Measurements from ENCODE around the gene BOC.

BOC gene

DNA sequence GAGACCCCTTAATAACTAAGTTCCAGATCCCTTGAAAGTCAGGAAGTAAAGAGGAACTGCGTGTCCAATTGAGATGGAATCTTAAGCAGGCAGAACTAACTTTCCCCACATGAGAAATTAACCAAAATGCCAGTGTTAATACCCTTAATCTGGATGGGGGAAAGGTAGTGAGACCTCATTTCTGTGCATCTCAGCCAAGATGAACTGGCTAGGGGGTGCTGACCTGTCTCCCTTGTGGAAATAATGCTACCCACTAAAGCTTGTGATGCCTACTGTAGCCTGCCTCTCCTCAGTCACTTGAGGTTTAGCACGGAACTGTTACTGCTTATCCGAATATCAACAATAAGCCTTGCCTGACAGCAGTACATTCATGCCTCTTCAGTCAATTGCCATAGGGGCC, 15.1 kb downstream of the BOC start:
- H3K27me3 ChIP-seq (replicated peaks; ENCODE audit: control insufficient read depth, insufficient read depth, low read length), result no peaks in the 10 kb centered on the region; the same call in none of the 2 replicates
- no peak overlapping the region for H3K4me3 ChIP-seq (replicated peaks; ENCODE audit: low read depth, low read length)
- no peaks in the 10 kb centered on the region for H3K36me3 ChIP-seq (ENCODE audit: control insufficient read depth, insufficient read depth, low read length)
- TF ChIP-seq, protein P1, sequence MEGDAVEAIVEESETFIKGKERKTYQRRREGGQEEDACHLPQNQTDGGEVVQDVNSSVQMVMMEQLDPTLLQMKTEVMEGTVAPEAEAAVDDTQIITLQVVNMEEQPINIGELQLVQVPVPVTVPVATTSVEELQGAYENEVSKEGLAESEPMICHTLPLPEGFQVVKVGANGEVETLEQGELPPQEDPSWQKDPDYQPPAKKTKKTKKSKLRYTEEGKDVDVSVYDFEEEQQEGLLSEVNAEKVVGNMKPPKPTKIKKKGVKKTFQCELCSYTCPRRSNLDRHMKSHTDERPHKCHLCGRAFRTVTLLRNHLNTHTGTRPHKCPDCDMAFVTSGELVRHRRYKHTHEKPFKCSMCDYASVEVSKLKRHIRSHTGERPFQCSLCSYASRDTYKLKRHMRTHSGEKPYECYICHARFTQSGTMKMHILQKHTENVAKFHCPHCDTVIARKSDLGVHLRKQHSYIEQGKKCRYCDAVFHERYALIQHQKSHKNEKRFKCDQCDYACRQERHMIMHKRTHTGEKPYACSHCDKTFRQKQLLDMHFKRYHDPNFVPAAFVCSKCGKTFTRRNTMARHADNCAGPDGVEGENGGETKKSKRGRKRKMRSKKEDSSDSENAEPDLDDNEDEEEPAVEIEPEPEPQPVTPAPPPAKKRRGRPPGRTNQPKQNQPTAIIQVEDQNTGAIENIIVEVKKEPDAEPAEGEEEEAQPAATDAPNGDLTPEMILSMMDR (IDR thresholded peaks at IDR 0.05; ENCODE audit: insufficient read depth, low read length, poor library complexity, severe bottlenecking), result no peak
- no peak for DNase-seq (ENCODE audit: extremely low read depth, insufficient read length)

DNA sequence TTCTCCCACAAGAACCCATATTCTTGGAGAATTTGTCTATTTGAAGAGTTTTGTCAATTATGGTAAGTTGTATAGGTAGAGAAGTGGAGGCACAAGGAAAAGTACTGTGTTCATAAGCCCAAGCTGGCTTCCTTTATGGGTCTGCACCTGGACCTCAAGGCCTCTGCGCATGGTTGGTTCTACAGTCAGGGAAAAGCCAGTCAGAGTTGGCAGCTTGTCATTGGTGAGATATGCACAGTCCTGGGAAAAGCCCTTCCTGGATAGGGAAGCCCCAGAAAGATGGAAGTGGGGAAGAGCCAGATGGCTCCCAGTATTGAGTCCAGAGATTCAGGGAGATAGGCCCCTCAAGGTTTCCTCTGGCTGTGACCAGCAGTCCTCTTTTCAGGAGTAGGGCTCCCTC, 15.8 kb downstream of the BOC start:
- H3K4me3 ChIP-seq (replicated peaks; ENCODE audit: low read depth, low read length), result no peak overlapping the region
- no peaks in the 10 kb centered on the region; the same call in 1 of the 2 replicates for H3K27me3 ChIP-seq (replicated peaks; ENCODE audit: control insufficient read depth, insufficient read depth, low read length)
- DNase-seq (ENCODE audit: extremely low read depth, insufficient read length), result no peak
- H3K36me3 ChIP-seq (ENCODE audit: control insufficient read depth, insufficient read depth, low read length), result no peaks in the 10 kb centered on the region
- TF ChIP-seq, protein P1 (IDR thresholded peaks at IDR 0.05; ENCODE audit: insufficient read depth, low read length, poor library complexity, severe bottlenecking), result no peak

GRCh38 chr3:113228498-113229286, 17.3 kb downstream of the BOC start:
- Histone ChIP-seq H3K4me3 (replicated peaks; ENCODE audit: low read depth, low read length) (no peak overlapping the region), H3K36me3 (ENCODE audit: control insufficient read depth, insufficient read depth, low read length) (no peaks in the 10 kb centered on the region), H3K27me3 (replicated peaks; ENCODE audit: control insufficient read depth, insufficient read depth, low read length) (no peaks in the 10 kb centered on the region; the same call in 1 of the 2 replicates)
- DNase-seq (ENCODE audit: extremely low read depth, insufficient read length), result no peak
- TF ChIP-seq, protein P1 (IDR thresholded peaks at IDR 0.05; ENCODE audit: insufficient read depth, low read length, poor library complexity, severe bottlenecking), result no peak

GRCh38 chr3:113231391-113231790, 20.0 kb downstream of the BOC start:
- Histone ChIP-seq H3K36me3 (ENCODE audit: control insufficient read depth, insufficient read depth, low read length) (no peaks in the 10 kb centered on the region), H3K4me3 (replicated peaks; ENCODE audit: low read depth, low read length) (no peak overlapping the region), H3K27me3 (replicated peaks; ENCODE audit: control insufficient read depth, insufficient read depth, low read length) (no peaks in the 10 kb centered on the region; the same call in 1 of the 2 replicates)
- no peak for DNase-seq (ENCODE audit: extremely low read depth, insufficient read length)
- TF ChIP-seq, protein P1 (IDR thresholded peaks at IDR 0.05; ENCODE audit: insufficient read depth, low read length, poor library complexity, severe bottlenecking), result no peak

- no peak overlapping the region for H3K4me3 ChIP-seq (replicated peaks; ENCODE audit: low read depth, low read length)
- no peak for DNase-seq (ENCODE audit: extremely low read depth, insufficient read length)
- no peaks in the 10 kb centered on the region for H3K36me3 ChIP-seq (ENCODE audit: control insufficient read depth, insufficient read depth, low read length)
- TF ChIP-seq, protein P1 (IDR thresholded peaks at IDR 0.05; ENCODE audit: insufficient read depth, low read length, poor library complexity, severe bottlenecking), result no peak
- no peaks in the 10 kb centered on the region for H3K27me3 ChIP-seq (replicated peaks; ENCODE audit: control insufficient read depth, insufficient read depth, low read length)
Observed at GRCh38 chr3:113231827-113232253, 20.5 kb downstream of the BOC start.

Measured in GM06990 (cell line).